Psoas muscle (tissue), 8 donors: ENCODE results near the gene GSTK1. TPM values are rescaled to one million over a fixed set of nuclear protein-coding genes. Genes with fewer than 3 reads are reported as not detected.

Experiments
- ATAC-seq, 4 donors: fragments of 200-7000 bp; cut with Tn5 transposase; one replicate each; pipeline ENCODE4 v1.9.1; 2020; ENCODE audit warnings: moderate library complexity in 3 of 4, mild to moderate bottlenecking in 2 of 4
- DNase-seq, 2 donors: peaks; one replicate each; pipeline ENCODE4 v3.0.0-alpha.2; 2020
- H3K27ac ChIP-seq: fragments of 200-600 bp; one replicate; pipeline ENCODE4 v1.8.0; 2022
- H3K27me3 ChIP-seq, 3 donors: fragments of 200-600 bp in 1 of 3; one replicate each; pipeline versions ENCODE4 v1.6.1 to v1.8.0; 2013 to 2022; ENCODE audit warnings: low read length in 2 of 3, mild to moderate bottlenecking in 2 of 3, moderate library complexity in 1 of 3; ENCODE audit not compliant: insufficient read depth in 3 of 3
- H3K36me3 ChIP-seq, 2 donors: fragments of 200-600 bp in 1 of 2; one replicate each; pipeline versions ENCODE4 v1.6.1 to v1.8.0; 2013 to 2022; ENCODE audit warnings: low read depth in 1 of 2, mild to moderate bottlenecking in 1 of 2, moderate library complexity in 1 of 2; ENCODE audit not compliant: insufficient read depth in 1 of 2
- H3K4me1 ChIP-seq: fragments of 200-600 bp; one replicate; pipeline ENCODE4 v1.8.0; 2022
- H3K4me3 ChIP-seq: fragments of 200-600 bp; one replicate; pipeline ENCODE4 v1.8.0; 2022; ENCODE audit warnings: mild to moderate bottlenecking
- H3K9me3 ChIP-seq: fragments of 200-600 bp; one replicate; pipeline ENCODE4 v1.8.0; 2022
- CTCF ChIP-seq: fragments of 200-600 bp; IDR thresholded peaks from one replicate; pipeline ENCODE4 v1.8.0; 2022; ENCODE audit warnings: antibody characterized with exemption
- WGBS, 3 donors: extraction: QIAGEN DNeasy Blood & Tissue Kit; methylation state at CpG; one replicate each; pipeline versions ENCODE4 v1.1.6 to v1.1.7; 2013; 5-methylcytosine and 5-hydroxymethylcytosine counted together
- intact Hi-C, 2 donors: fragments of 100-400 bp; cut with DNase I; formaldehyde crosslinking; loops; one replicate each; pipeline versions ENCODE4 v1.11.0 to v1.14.2; 2022
- polyA plus RNA-seq, 3 donors: library from polyadenylated mRNA; stranded (reverse); fragments of 200-250 nt; gene quantifications; one replicate each; pipeline ENCODE4 v1.2.3, GENCODE V29; 2013
- total RNA-seq, 4 donors: library from RNA; stranded (reverse); fragmentation: NEBNext Ultra II Directional in 2 of 4; extraction: Animal tissue kit (Norgen Biotek cat#: 25700) in 2 of 4; gene quantifications; one replicate each; pipeline versions ENCODE4 v1.2.1 to v1.2.4, GENCODE V29; 2021 to 2023
- donor health status: healthy with polysubstance abuse.
- donor health status: DM: no; HTN: no; CAD: no; lungs with moderate emphysema.
- donor health status: Bipolar disorder and iron deficiency.
- donor health status: healthy.
- donor health status: DM: yes; HTN: yes; CAD: no.
- donor health status: DM: no; HTN: no; CAD: no.
- donor health status: DM: no; HTN: no; CAD: no.
- donor health status: DM: yes; HTN: yes; CAD: no.

GSTK1 gene
- total and polyA plus RNA-seq, 7 donors: 65.1 to 129 (median 93.9) TPM

DNA sequence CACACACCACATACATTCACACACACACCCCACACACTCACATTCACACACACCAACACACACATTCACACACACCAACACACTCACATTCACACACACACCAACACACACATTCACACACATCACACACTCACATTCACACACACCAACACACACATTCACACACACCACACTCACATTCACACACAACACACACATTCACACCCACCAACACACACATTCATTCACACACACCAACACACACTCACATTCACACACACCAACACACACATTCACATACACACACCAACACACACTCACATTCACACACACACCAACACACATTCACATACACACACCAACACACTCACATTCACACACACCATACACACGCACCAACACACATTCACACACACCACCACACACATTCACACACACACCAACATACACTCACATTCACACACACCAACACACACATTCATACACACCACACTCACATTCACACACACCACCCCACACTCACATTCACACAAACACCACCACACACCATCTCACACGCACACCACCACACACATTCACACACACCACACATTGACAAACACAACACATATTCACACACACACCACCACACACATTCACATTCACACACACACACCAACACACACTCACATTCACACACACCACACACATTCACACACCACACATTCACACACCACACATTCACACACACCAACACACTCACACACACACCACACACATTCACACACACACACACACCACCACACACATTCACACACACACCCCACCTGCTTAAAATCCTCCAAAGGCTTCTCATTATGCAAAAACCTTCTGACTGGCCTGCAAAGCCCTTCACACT is 32.4 kb upstream of the GSTK1 start:
- no peak for ATAC-seq
- no peak overlapping the region for H3K4me3 ChIP-seq
- H3K4me1 ChIP-seq: no peaks in the 10 kb centered on the region
- H3K27me3 ChIP-seq: no peaks in the 10 kb centered on the region
- intact Hi-C loops: no loop called here
- no peak overlapping the region for H3K27ac ChIP-seq
- WGBS, 3 donors: 94 to 100% (median 97%) methylated on average over 2 of the region's 2 CpGs
- no peak for DNase-seq
- peaks cover 4% of the 10 kb centered on the region for H3K9me3 ChIP-seq
- no peaks in the 10 kb centered on the region for H3K36me3 ChIP-seq
- no peak for TF ChIP-seq CTCF

GRCh38 chr7:143233816-143234532 is 29.3 kb upstream of the GSTK1 start:
- Histone ChIP-seq H3K36me3 (no peaks in the 10 kb centered on the region), H3K4me3 (no peak overlapping the region), H3K27ac (no peak overlapping the region), H3K9me3 (peaks cover 14% of the 10 kb centered on the region), H3K27me3 (no peaks in the 10 kb centered on the region), H3K4me1 (no peaks in the 10 kb centered on the region)
- DNase-seq (no peak), ATAC-seq (no peak)
- TF ChIP-seq CTCF: no peak
- intact Hi-C loops: no loop called here
- 92 to 100% (median 97%) methylated on average over 2 of the region's 2 CpGs for whole genome bisulfite sequencing, 3 donors

- H3K4me3 ChIP-seq: no peak overlapping the region
- WGBS, 3 donors: 86 to 93% (median 91%) methylated on average over 3 of the region's 3 CpGs
- H3K27me3 ChIP-seq: no peaks in the 10 kb centered on the region
- TF ChIP-seq CTCF: no peak
- H3K27ac ChIP-seq: no peak overlapping the region
- no peaks in the 10 kb centered on the region for H3K36me3 ChIP-seq
- H3K9me3 ChIP-seq: peaks cover 14% of the 10 kb centered on the region
- no peaks in the 10 kb centered on the region for H3K4me1 ChIP-seq
- intact Hi-C loops: no loop called here
- ATAC-seq (no peak), DNase-seq (no peak)
These were observed 28.7 kb upstream of the GSTK1 start for GRCh38 chr7:143234533-143234875.

- TF ChIP-seq CTCF: no peak
- H3K4me1 ChIP-seq: no peaks in the 10 kb centered on the region
- no peak for DNase-seq
- WGBS, 3 donors: 39 to 45% (median 43%) methylated on average over 1 of the region's 1 CpG
- peaks cover 14% of the 10 kb centered on the region for H3K9me3 ChIP-seq
- H3K27ac ChIP-seq: no peak overlapping the region
- intact Hi-C loops: no loop called here
- no peak for ATAC-seq
- H3K27me3 ChIP-seq: no peaks in the 10 kb centered on the region
- H3K36me3 ChIP-seq: no peaks in the 10 kb centered on the region
- H3K4me3 ChIP-seq: no peak overlapping the region
These were observed 27.7 kb upstream of the GSTK1 start for GRCh38 chr7:143235561-143235960.
